Loucy (cell line): ENCODE data around the gene ATP8B3.

Source experiments
- H2AFZ ChIP-seq: fragments of 200-600 bp; sonication (generic); 2 replicates; pipeline ENCODE4 v1.6.0; 2016; ENCODE audit warnings: antibody characterized with exemption, mild to moderate bottlenecking, low read length, moderate library complexity
- H3F3A ChIP-seq: fragments of 200-600 bp; 2 replicates; pipeline ENCODE4 v1.6.0; 2016; ENCODE audit warnings: antibody characterized with exemption, low read depth, mild to moderate bottlenecking
- H3K27me3 ChIP-seq: fragments of 200-600 bp; sonication (generic); 2 replicates; pipeline ENCODE4 v1.6.1; 2014; ENCODE audit warnings: low read length, mild to moderate bottlenecking; ENCODE audit not compliant: insufficient read depth, poor library complexity, severe bottlenecking
- H3K36me3 ChIP-seq: fragments of 200-600 bp; sonication (generic); 2 replicates; pipeline ENCODE4 v1.6.1; 2016; ENCODE audit warnings: low read length; ENCODE audit not compliant: insufficient read depth
- H3K4me1 ChIP-seq: fragments of 200-600 bp; sonication (generic); 2 replicates; pipeline ENCODE4 v1.5.1; 2014; ENCODE audit warnings: low read length, mild to moderate bottlenecking; ENCODE audit not compliant: insufficient read depth, poor library complexity, severe bottlenecking
- H3K4me2 ChIP-seq: fragments of 200-600 bp; sonication (generic); 2 replicates; pipeline ENCODE4 v1.6.0; 2014; ENCODE audit warnings: antibody characterized with exemption, low read length, low read depth, mild to moderate bottlenecking; ENCODE audit not compliant: poor library complexity, severe bottlenecking
- H3K4me3 ChIP-seq: fragments of 200-600 bp; sonication (generic); 2 replicates; pipeline ENCODE4 v1.5.1; 2014; ENCODE audit warnings: low read length, mild to moderate bottlenecking, mixed read lengths; ENCODE audit not compliant: poor library complexity, severe bottlenecking
- H3K79me2 ChIP-seq: fragments of 200-600 bp; sonication (generic); 2 replicates; pipeline ENCODE4 v1.6.1; 2014; ENCODE audit warnings: low read length; ENCODE audit not compliant: insufficient read depth
- H3K9ac ChIP-seq: fragments of 200-600 bp; sonication (generic); 2 replicates; pipeline ENCODE4 v1.6.0; 2014; ENCODE audit warnings: mild to moderate bottlenecking, low read depth, low read length, moderate library complexity; ENCODE audit not compliant: poor library complexity, severe bottlenecking
- H3K9me2 ChIP-seq: fragments of 200-600 bp; sonication (generic); replicated peaks from 2 replicates; pipeline ENCODE4 v1.6.1; 2016; ENCODE audit warnings: low read depth, low read length, mixed read lengths
- H3K9me3 ChIP-seq: fragments of 200-600 bp; sonication (generic); 2 replicates; pipeline ENCODE4 v1.6.1; 2014; ENCODE audit warnings: mild to moderate bottlenecking, antibody characterized with exemption, low read length, low read depth; ENCODE audit not compliant: insufficient read depth
- H4K20me1 ChIP-seq: fragments of 200-600 bp; sonication (generic); 2 replicates; pipeline ENCODE4 v1.6.0; 2014; ENCODE audit warnings: antibody characterized with exemption, low read length, mild to moderate bottlenecking; ENCODE audit not compliant: insufficient read depth, poor library complexity, severe bottlenecking
- EZH2phosphoT487 ChIP-seq: fragments of 200-600 bp; IDR thresholded peaks from 2 replicates; pipeline ENCODE4 v1.6.1; 2018; ENCODE audit warnings: antibody characterized with exemption, mild to moderate bottlenecking, moderate library complexity, borderline replicate concordance
- TF ChIP-seq, protein P1 (sequence below): fragments of 200-600 bp; sonication (generic); conservative IDR thresholded peaks from 2 replicates; pipeline ENCODE4 v1.5.1; 2014; ENCODE audit warnings: mild to moderate bottlenecking, antibody characterized with exemption, low read length

ATP8B3 gene

GRCh38 chr19:1830978-1831377 is 18.9 kb upstream of the ATP8B3 start:
- no peak for TF ChIP-seq EZH2phosphoT487
- TF ChIP-seq, protein P1, sequence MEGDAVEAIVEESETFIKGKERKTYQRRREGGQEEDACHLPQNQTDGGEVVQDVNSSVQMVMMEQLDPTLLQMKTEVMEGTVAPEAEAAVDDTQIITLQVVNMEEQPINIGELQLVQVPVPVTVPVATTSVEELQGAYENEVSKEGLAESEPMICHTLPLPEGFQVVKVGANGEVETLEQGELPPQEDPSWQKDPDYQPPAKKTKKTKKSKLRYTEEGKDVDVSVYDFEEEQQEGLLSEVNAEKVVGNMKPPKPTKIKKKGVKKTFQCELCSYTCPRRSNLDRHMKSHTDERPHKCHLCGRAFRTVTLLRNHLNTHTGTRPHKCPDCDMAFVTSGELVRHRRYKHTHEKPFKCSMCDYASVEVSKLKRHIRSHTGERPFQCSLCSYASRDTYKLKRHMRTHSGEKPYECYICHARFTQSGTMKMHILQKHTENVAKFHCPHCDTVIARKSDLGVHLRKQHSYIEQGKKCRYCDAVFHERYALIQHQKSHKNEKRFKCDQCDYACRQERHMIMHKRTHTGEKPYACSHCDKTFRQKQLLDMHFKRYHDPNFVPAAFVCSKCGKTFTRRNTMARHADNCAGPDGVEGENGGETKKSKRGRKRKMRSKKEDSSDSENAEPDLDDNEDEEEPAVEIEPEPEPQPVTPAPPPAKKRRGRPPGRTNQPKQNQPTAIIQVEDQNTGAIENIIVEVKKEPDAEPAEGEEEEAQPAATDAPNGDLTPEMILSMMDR = no peak
- H4K20me1 ChIP-seq = peaks cover 10% of the 10 kb centered on the region
- no peak overlapping the region for H2AFZ ChIP-seq
- no peaks in the 10 kb centered on the region for H3F3A ChIP-seq
- no peaks in the 10 kb centered on the region for H3K4me1 ChIP-seq
- H3K4me2 ChIP-seq = no peak overlapping the region
- H3K36me3 ChIP-seq = peaks cover 12% of the 10 kb centered on the region; the same call in 1 of the 2 replicates
- no peak overlapping the region for H3K9ac ChIP-seq
- no peaks in the 10 kb centered on the region for H3K27me3 ChIP-seq
- no peaks in the 10 kb centered on the region for H3K9me2 ChIP-seq
- no peak overlapping the region for H3K4me3 ChIP-seq
- no peaks in the 10 kb centered on the region for H3K9me3 ChIP-seq
- peaks cover 26% of the 10 kb centered on the region; the same call in 1 of the 2 replicates for H3K79me2 ChIP-seq

DNA sequence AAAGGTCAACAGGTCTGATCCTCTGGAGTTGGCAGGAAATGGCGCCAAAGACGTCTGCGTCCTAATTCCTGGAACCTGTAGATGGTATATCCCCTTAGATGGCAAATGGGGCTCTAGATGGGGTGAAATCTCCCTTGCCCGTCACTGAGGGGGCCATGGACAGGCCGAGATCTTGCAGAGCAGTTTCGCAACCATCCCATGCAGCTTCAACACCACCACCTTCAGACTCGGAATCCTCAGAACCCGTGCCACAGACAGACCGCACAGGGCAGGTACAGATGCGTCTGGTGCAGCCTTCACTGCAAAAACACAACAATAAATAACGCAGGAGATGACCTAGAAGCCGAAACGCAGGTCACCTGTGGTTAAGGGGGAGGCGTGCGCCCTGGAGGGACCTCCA is 18.5 kb upstream of the ATP8B3 start:
- H4K20me1 ChIP-seq = peaks cover 15% of the 10 kb centered on the region
- TF ChIP-seq, protein P1 = no peak
- TF ChIP-seq EZH2phosphoT487 = no peak
- no peaks in the 10 kb centered on the region for H3K9me2 ChIP-seq
- H3K9me3 ChIP-seq = no peaks in the 10 kb centered on the region
- H3K27me3 ChIP-seq = no peaks in the 10 kb centered on the region
- no peak overlapping the region for H3K4me3 ChIP-seq
- no peaks in the 10 kb centered on the region for H3F3A ChIP-seq
- peaks cover 22% of the 10 kb centered on the region; the same call in 1 of the 2 replicates for H3K79me2 ChIP-seq
- H3K4me2 ChIP-seq = no peak overlapping the region
- peaks cover 16% of the 10 kb centered on the region; the same call in 1 of the 2 replicates for H3K36me3 ChIP-seq
- no peak overlapping the region for H2AFZ ChIP-seq
- H3K9ac ChIP-seq = no peak overlapping the region
- H3K4me1 ChIP-seq = no peaks in the 10 kb centered on the region

DNA sequence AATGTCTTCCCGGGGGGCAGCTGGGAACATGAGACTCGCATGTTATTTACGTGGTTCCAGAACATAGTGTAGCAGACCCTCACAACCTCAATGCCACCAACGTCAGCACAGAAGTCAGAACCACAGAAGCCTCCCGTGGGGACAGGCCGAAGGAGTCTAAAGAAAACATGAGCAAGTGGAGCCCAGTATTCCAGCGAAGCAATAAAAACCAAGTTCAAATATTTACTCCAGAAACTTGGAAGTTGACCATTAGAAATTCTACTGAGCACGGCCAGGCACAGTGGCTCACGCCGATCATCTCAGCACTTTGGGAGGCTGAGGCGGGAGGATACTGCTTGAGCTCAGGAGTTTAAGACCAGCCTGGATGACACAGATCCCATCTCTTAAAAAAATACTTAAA is 17.9 kb upstream of the ATP8B3 start:
- H3K4me1 ChIP-seq = no peaks in the 10 kb centered on the region
- peaks cover 16% of the 10 kb centered on the region; the same call in 1 of the 2 replicates for H3K36me3 ChIP-seq
- H3K4me3 ChIP-seq = no peak overlapping the region

More for the DNA sequence above, 17.9 kb upstream of the ATP8B3 start:
- no peak overlapping the region for H3K4me2 ChIP-seq
- no peaks in the 10 kb centered on the region for H3K9me2 ChIP-seq
- no peak overlapping the region for H2AFZ ChIP-seq
- no peak for TF ChIP-seq EZH2phosphoT487
- no peaks in the 10 kb centered on the region for H3F3A ChIP-seq
- peaks cover 19% of the 10 kb centered on the region; the same call in 1 of the 2 replicates for H3K79me2 ChIP-seq
- H3K9ac ChIP-seq = no peak overlapping the region
- no peaks in the 10 kb centered on the region for H3K27me3 ChIP-seq
- peaks cover 15% of the 10 kb centered on the region for H4K20me1 ChIP-seq
- H3K9me3 ChIP-seq = no peaks in the 10 kb centered on the region
